ENCODE data around the gene FAM210A.

DNA sequence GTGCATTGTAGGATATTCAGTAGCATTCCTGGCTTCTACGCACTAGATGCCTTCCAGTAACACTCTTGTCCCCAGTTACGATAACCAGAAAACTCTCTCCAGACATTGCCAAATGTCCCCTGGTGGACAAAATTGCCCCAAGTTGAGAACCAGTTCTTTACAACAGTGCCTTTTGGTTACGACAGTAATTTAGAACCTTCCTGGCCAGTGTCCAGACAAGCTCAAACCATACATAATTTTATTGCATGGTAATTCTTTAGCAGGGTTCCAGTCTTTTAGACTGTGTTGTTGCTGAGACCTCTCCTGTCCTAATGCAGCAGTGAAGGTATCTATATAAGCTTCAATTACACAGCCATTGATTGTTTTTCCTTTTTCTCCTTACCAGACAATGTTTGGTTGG is 20.3 kb upstream of the FAM210A start:
- no peak for TF ChIP-seq POLR2A (IDR thresholded peaks at IDR 0.05; ENCODE audit: low read length)
- TF ChIP-seq GATA1 (IDR thresholded peaks at IDR 0.05; ENCODE audit: low read depth, low read length): no peak
